Skeletal muscle satellite cell (primary cell): Measurements from ENCODE around the gene EBF3.

Source experiments
- H3K27me3 ChIP-seq: 2 replicates; pipeline ENCODE4 v1.7.0; 2013; ENCODE audit warnings: low read length; ENCODE audit not compliant: control insufficient read depth, insufficient read depth
- H3K36me3 ChIP-seq: 2 replicates; pipeline ENCODE4 v1.7.0; 2013; ENCODE audit warnings: mild to moderate bottlenecking, control low read depth, low read length; ENCODE audit not compliant: insufficient read depth
- H3K4me1 ChIP-seq: 2 replicates; pipeline ENCODE4 v1.7.0; 2013; ENCODE audit warnings: low read length; ENCODE audit not compliant: control insufficient read depth, insufficient read depth
- H3K4me2 ChIP-seq: 2 replicates; pipeline ENCODE4 v1.7.0; 2013; ENCODE audit warnings: mild to moderate bottlenecking, low read length
- H3K4me3 ChIP-seq: 2 replicates; pipeline ENCODE4 v1.7.0; 2013; ENCODE audit warnings: low read length
- H3K9ac ChIP-seq: 2 replicates; pipeline ENCODE4 v1.7.0; 2013; ENCODE audit warnings: mild to moderate bottlenecking, low read depth, low read length, moderate library complexity
- H3K9me3 ChIP-seq: replicated peaks from 2 replicates; pipeline ENCODE4 v1.7.0; 2013; ENCODE audit warnings: mild to moderate bottlenecking, control low read depth, low read length

Gene EBF3

DNA sequence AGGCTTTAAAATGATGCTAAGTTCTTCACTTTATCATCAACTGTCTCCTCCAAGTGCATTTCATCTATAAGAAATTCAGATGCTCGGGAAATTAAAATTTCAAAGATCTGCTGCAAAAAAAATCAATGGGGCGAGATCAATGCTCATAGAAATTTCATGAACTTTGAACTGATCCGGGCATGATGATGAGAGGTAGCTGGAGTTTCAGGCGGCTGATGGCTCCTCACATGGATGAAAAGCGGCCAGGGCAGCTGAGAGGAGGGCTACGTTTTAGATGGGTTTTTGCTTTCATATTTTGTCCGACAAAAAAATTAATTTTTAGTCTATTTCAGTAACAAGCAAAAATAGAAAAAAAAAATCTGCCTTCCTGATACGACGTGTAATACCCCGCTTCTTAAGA lies 109.9 kb downstream of the EBF3 start:
- no peaks in the 10 kb centered on the region for H3K27me3 ChIP-seq
- no peak overlapping the region for H3K4me2 ChIP-seq
- peaks cover 7% of the 10 kb centered on the region for H3K36me3 ChIP-seq
- H3K9ac ChIP-seq = no peak overlapping the region
- no peak overlapping the region for H3K4me3 ChIP-seq
- H3K4me1 ChIP-seq = peaks cover 4% of the 10 kb centered on the region
- no peaks in the 10 kb centered on the region for H3K9me3 ChIP-seq

- Histone ChIP-seq H3K9ac (no peak overlapping the region), H3K4me3 (no peak overlapping the region), H3K4me2 (no peak overlapping the region), H3K36me3 (peaks cover 7% of the 10 kb centered on the region), H3K27me3 (no peaks in the 10 kb centered on the region), H3K4me1 (peaks cover 4% of the 10 kb centered on the region), H3K9me3 (no peaks in the 10 kb centered on the region)
Observed at GRCh38 chr10:129853562-129853903, 110.5 kb downstream of the EBF3 start.

- Histone ChIP-seq H3K9ac (no peak overlapping the region), H3K36me3 (peaks cover 11% of the 10 kb centered on the region), H3K9me3 (no peaks in the 10 kb centered on the region), H3K4me1 (peaks cover 4% of the 10 kb centered on the region), H3K4me3 (no peak overlapping the region), H3K27me3 (no peaks in the 10 kb centered on the region), H3K4me2 (no peak overlapping the region)
Observed at GRCh38 chr10:129852829-129853561, 111.1 kb downstream of the EBF3 start.

DNA sequence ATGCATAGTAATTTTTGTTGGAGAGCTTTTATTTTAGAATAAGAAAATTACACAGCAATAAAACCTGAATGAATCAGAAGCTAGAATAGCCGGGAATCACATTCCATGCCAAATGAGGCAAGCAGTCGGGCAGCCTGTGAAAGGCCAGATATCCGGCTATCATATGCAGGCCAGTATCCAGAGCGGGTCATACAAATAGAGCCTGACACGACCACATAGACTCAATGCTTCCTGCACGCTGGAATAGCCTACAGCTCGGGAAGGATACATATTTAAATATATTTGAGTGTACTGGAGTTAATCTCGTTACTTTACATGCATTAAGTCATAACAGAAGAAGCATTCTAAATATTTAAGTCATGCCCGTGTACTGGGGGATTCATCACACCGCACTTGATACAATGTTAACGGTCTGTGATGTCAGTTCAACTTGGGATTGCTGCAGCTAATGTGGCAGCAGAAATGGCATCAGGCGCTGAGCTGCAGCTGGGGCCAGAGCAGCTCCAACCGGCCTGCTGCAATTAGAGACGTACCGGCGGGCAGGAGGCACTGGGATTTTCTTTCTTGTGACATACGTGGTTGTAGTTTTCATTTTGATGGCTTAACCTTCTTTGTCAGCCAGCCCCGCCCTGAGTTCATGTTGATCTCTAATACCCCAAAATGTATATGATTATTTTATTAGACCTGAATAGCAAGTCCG lies 112.0 kb downstream of the EBF3 start:
- H3K4me3 ChIP-seq = no peak overlapping the region
- H3K4me1 ChIP-seq = peaks cover 4% of the 10 kb centered on the region
- H3K36me3 ChIP-seq = peaks cover 9% of the 10 kb centered on the region
- no peaks in the 10 kb centered on the region for H3K9me3 ChIP-seq
- no peaks in the 10 kb centered on the region for H3K27me3 ChIP-seq
- no peak overlapping the region for H3K9ac ChIP-seq
- no peak overlapping the region for H3K4me2 ChIP-seq

DNA sequence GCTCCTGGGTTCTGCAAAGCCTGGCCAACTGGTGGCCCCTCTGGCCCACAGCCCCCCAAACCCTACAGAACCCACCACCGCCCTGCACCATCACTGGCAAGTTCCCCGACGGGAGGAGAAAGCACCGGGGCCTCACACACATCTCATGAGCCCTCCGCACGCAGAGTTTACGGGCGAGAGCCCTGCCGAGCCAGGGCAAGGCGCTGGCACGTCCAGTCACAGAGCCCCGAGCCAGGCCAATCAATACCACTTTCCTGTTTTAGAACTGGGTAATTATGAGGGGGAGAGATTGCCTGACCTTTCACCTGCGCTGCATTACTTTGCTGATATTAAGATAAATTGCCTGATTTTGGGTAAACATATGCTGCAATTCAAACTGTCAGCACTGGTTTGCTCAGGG lies 113.3 kb downstream of the EBF3 start:
- Histone ChIP-seq H3K4me1 (peaks cover 4% of the 10 kb centered on the region), H3K9me3 (no peaks in the 10 kb centered on the region), H3K9ac (no peak overlapping the region), H3K27me3 (no peaks in the 10 kb centered on the region), H3K36me3 (peaks cover 9% of the 10 kb centered on the region), H3K4me2 (no peak overlapping the region), H3K4me3 (no peak overlapping the region)

DNA sequence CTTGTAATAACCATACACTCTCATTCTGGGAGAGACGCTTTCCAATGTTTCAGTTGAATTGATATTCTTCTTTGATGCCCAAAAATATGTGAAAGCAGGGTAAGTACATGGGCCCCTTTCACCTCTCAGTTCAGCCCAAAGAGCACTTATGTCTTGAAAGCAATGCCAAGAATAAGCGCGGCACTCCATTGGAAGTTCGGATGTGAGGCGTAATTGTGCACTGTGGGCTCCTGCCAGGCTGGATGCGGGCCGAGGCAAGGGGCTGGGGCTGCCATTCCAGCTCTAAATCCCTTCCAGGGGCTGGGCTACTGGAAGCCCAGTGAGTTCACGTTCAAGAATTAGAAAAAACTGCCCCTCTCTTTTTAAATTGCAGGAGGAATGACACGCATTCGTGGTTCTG lies 113.8 kb downstream of the EBF3 start:
- Histone ChIP-seq H3K4me3 (no peak overlapping the region), H3K4me1 (peaks cover 4% of the 10 kb centered on the region), H3K9ac (no peak overlapping the region), H3K36me3 (peaks cover 11% of the 10 kb centered on the region), H3K27me3 (no peaks in the 10 kb centered on the region), H3K4me2 (no peak overlapping the region), H3K9me3 (no peaks in the 10 kb centered on the region)

DNA sequence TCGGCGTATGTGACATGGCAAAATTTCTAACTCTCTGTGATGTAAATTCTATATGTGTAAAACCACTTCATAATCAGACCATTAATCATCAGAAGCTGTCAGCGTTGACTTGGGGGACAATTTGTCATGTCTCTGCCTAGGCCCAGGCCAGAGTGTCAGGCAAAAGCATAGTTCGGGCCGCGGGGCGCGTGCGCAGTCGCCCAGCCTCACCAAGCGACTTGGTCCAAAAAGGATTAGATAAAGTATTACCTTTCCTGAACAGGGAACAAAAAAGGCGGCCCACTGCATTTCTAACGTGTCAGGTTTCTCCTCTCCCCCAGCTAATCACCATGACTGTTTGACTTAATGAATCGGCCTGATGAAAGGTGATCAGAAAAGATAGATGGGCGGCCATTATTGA lies 114.2 kb downstream of the EBF3 start:
- H3K36me3 ChIP-seq = peaks cover 15% of the 10 kb centered on the region
- H3K9me3 ChIP-seq = no peaks in the 10 kb centered on the region
- no peak overlapping the region for H3K4me2 ChIP-seq
- H3K27me3 ChIP-seq = no peaks in the 10 kb centered on the region
- H3K4me1 ChIP-seq = peaks cover 4% of the 10 kb centered on the region
- no peak overlapping the region for H3K4me3 ChIP-seq
- H3K9ac ChIP-seq = no peak overlapping the region

- Histone ChIP-seq H3K4me3 (no peak overlapping the region), H3K36me3 (peaks cover 19% of the 10 kb centered on the region), H3K27me3 (no peaks in the 10 kb centered on the region), H3K4me2 (no peak overlapping the region), H3K9me3 (no peaks in the 10 kb centered on the region), H3K4me1 (peaks cover 4% of the 10 kb centered on the region), H3K9ac (no peak overlapping the region)
Observed at GRCh38 chr10:129849452-129849750, 114.7 kb downstream of the EBF3 start.

DNA sequence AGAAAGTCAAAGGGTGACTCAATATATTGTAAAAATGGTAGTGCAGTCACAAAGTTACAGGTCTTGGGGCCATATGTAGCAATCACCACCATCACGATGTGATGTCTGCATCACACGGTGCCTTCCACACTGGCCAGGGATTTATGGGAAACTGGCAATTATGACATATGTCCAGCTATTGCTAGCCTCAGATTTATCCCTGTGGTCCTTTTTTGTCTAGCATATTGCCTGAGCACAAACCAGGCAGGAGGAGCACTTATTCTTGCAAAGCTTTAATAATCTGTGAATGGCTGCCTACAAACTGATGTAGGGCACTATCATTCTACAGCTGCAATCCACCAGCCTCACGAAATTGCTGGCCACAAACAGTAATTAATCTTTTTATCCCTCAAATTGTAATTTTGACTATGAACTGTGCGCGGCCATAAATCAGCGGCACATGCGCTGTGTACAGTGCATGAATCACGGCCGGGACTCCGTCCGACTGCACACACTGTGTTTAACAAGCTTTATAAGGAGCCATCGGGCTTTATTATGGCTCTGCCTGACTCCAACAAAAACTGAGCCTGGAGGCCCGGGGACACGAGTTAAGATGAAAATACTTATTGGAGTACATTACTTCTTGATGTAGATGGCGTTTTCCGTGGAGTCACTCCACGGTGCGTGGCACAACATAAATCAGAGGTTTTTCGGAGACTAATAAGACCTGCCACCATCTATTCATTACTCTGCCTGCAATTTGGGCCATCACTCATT lies 115.2 kb downstream of the EBF3 start:
- H3K4me3 ChIP-seq = no peak overlapping the region
- H3K4me1 ChIP-seq = peaks cover 4% of the 10 kb centered on the region
- H3K4me2 ChIP-seq = no peak overlapping the region
- no peak overlapping the region for H3K9ac ChIP-seq
- no peaks in the 10 kb centered on the region for H3K9me3 ChIP-seq
- H3K27me3 ChIP-seq = no peaks in the 10 kb centered on the region
- peaks cover 24% of the 10 kb centered on the region for H3K36me3 ChIP-seq

DNA sequence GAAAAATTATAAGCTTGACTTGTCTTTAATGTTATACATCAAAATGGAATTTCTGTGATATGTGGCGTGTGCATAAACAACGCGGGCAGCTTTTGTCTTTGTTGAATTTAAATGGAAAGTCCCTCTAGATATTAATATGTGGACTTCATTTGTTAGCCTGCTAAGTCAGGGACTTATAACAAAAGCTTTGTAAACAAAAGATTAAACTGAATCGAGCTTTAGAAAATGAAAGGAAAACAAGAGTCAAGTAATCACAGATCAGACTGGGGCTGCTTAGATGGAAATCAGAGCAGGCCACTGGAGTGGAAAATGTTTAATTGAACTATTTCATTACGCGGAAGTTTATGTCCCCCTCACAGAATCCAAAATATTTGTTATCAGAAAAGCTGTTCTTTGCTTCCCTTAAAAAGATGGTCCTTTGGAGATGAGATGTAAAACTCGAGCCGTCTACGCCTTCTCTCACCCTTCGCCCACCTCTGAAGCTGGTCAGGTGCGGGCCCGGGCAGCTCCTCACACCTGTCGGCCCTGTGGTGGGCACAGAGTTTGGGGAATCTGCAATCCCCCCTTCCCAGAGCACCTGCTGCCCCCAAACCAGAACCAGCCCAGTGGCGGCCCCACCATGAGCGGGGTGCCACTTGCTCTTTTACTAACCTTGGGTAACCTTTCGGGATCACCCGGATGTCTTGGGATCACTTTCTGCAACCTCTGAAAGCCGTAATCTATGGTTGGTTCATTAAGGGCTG lies 116.2 kb downstream of the EBF3 start:
- peaks cover 26% of the 10 kb centered on the region for H3K36me3 ChIP-seq
- no peaks in the 10 kb centered on the region for H3K27me3 ChIP-seq
- H3K4me3 ChIP-seq = no peak overlapping the region
- peaks cover 4% of the 10 kb centered on the region for H3K4me1 ChIP-seq
- H3K9ac ChIP-seq = no peak overlapping the region
- H3K9me3 ChIP-seq = no peaks in the 10 kb centered on the region
- no peak overlapping the region for H3K4me2 ChIP-seq

DNA sequence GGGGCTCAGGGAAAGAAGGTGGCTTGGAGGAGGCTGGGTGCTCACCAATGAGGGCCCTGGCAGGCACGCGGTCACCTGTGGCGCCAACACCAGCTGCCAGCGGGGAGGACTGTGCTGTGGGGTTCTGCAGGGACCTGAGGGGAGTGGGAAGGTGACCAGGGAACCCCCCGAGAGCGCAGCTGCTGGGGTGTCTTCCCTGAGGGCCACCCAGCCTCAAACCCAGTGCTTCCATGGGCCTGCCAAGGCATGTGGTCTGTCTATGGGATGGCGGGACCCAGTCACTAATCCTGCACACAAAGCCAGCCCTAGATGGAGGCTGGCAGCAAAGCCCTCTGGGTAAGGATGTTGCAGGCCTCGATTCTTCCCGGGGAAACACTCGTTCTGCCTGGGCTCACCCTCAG lies 117.1 kb downstream of the EBF3 start:
- H3K9me3 ChIP-seq = no peaks in the 10 kb centered on the region
- no peak overlapping the region for H3K9ac ChIP-seq

More for the DNA sequence above, 117.1 kb downstream of the EBF3 start:
- H3K36me3 ChIP-seq = peaks cover 27% of the 10 kb centered on the region
- H3K4me3 ChIP-seq = no peak overlapping the region
- H3K4me2 ChIP-seq = no peak overlapping the region
- H3K27me3 ChIP-seq = no peaks in the 10 kb centered on the region
- H3K4me1 ChIP-seq = peaks cover under 1% of the 10 kb centered on the region
